HG03175 (cell line): Measurements from ENCODE around the gene DCLRE1B.
"Not testable (repeated sequence)": the region's sequence is repeated elsewhere in the genome, so short reads cannot be mapped to it uniquely, and the experiment has no call there.

Experiments
- ATAC-seq: cut with Tn5 transposase; IDR thresholded peaks from one replicate; pipeline ENCODE4 v1.9.1; 2021; ENCODE audit warnings: mild to moderate bottlenecking, moderate library complexity; ENCODE audit not compliant: unreplicated experiment

DCLRE1B gene

DNA sequence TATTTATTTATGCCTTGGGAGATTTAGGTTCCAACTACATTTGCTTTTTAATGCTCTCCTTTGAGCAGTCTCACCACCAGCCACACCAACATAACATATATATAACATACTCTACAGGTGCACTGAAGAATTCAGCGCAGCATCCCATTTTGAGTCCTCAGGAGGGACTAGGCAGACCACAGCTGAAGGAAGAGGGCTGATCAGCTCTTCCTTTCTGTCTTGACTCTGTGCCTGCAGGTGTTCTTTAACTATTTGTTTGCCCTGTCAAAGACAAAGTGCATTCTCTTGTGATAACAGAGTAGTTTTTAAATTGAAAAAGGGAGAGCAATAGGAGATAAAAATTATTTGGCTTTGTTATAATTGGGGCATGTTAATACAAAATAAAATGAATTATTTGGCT, 41.0 kb downstream of the DCLRE1B start:
- ATAC-seq = no peak

- no peak for ATAC-seq
Measured at GRCh38 chr1:113946678-113947387, 41.7 kb downstream of the DCLRE1B start.

GRCh38 chr1:113947388-113948107, 42.4 kb downstream of the DCLRE1B start:
- no peak for ATAC-seq

GRCh38 chr1:113948151-113948550, 43.0 kb downstream of the DCLRE1B start:
- ATAC-seq = not testable (repeated sequence)

DNA sequence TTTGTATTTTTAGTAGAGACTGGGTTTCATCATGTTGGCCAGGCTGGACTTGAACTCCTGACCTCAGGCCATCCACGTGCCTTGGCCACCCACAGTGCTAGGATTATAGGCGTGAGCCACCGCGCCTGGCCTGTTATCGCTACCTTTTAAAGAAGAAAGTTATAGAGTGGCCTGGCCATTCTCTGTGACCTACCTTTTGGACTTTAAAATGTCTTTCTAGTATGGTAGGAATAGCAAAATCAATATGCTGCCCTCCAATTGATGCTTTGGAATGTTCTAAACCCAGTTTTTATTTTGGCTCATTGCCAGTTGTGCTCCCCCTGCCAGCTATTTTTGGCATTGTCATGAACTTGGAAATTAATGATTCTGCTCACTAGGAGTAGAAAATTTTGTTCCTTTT, 43.9 kb downstream of the DCLRE1B start:
- ATAC-seq = no peak

DNA sequence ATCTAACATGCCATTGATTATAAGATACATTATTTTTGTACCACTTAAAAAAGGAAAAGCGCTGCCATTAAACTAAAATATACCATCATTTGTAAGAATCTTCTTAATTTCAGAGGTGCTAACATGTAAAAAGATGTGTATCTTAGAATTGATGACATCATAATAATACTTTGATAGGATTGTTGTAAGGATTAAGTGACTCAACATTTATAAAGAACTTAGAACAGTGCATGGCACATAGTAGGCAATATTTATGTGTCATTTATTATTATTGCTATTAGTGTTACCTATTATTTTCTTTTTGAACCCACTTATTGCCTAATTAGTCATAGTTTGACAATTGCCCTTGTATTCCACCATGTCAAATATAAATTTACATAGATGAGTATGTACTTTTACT, 45.8 kb downstream of the DCLRE1B start:
- ATAC-seq = no peak

GRCh38 chr1:113951719-113952118, 46.6 kb downstream of the DCLRE1B start:
- no peak for ATAC-seq

DNA sequence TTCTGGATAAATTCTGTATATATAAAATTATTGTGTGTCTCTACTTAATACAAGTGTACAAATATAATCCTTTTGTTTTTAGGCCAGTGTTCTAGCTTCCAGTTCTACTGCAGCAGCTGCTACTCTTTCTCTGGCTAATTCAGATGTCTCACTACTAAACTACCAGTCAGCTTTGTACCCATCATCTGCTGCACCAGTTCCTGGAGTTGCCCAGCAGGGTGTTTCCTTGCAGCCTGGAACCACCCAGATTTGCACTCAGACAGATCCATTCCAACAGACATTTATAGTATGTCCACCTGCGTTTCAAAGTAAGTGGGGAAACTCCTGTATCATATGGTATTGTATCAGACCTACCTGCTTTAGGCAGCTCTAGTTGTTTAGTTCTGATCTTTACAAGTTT, 52.9 kb downstream of the DCLRE1B start:
- ATAC-seq = no peak

DNA sequence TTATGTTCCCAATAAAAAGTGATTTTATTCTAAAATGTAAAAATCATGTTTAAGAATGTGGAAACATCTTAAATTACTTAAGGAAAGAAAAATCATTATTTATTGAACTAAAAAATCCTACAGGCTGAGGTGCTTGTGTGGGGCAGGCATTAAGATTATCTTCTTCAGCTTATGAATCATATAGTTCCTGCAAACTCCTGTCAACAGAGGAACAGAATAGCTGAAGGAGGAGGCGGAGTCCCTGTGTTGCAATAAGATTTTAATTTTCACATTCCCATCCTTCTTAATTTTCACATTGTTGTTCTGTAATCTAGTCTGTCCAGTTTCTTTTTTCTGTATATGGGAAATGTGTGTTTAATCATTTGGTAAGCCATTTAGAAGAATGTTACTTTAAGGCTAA, 53.6 kb downstream of the DCLRE1B start:
- no peak for ATAC-seq

- no peak for ATAC-seq
Measured at GRCh38 chr1:113963281-113963906, 58.3 kb downstream of the DCLRE1B start.
